SK-N-SH treated with all-trans-retinoic acid at 6 μM for 48 hours (cell line): Measurements from ENCODE around the gene CEP290.
A peak's percentile ranks its signal among the peaks of the same experiment; 100 is the strongest.

Source experiments
- ATAC-seq: fragments of 200-7000 bp; cut with Tn5 transposase; 3 replicates; pipeline ENCODE4 v1.9.1; 2020; ENCODE audit warnings: mild to moderate bottlenecking, moderate library complexity
- ARNTL ChIP-seq: fragments of 450-650 bp; formaldehyde crosslinking; IDR thresholded peaks from 2 replicates; pipeline ENCODE4 v1.5.0; 2020; ENCODE audit warnings: low read depth, mild to moderate bottlenecking, moderate library complexity, borderline replicate concordance
- BACH2 ChIP-seq: fragments of 250-450 bp; sonication (Bioruptor Pico); IDR thresholded peaks from 2 replicates; pipeline ENCODE4 v1.9.0; 2021; ENCODE audit warnings: mild to moderate bottlenecking, borderline replicate concordance
- ESRRG ChIP-seq: fragments of 250-450 bp; sonication (Bioruptor Pico); IDR thresholded peaks from 2 replicates; pipeline ENCODE4 v1.6.1; 2021; ENCODE audit warnings: mild to moderate bottlenecking
- GLIS3 ChIP-seq: fragments of 250-450 bp; sonication (Bioruptor Pico); IDR thresholded peaks from 2 replicates; pipeline ENCODE4 v1.5.0; 2020; ENCODE audit warnings: mild to moderate bottlenecking, moderate library complexity
- ISL1 ChIP-seq: fragments of 250-450 bp; sonication (Bioruptor Pico); IDR thresholded peaks from 2 replicates; pipeline ENCODE4 v2.1.2; 2022; ENCODE audit warnings: mild to moderate bottlenecking, moderate library complexity
- OSR1 ChIP-seq: fragments of 250-450 bp; sonication (Bioruptor Pico); IDR thresholded peaks from 2 replicates; pipeline ENCODE4 v1.8.0; 2022; ENCODE audit warnings: moderate library complexity, mild to moderate bottlenecking, inconsistent platforms
- PATZ1 ChIP-seq: fragments of 250-450 bp; sonication (Bioruptor Pico); IDR thresholded peaks from 2 replicates; pipeline ENCODE4 v1.8.0; 2020; ENCODE audit warnings: mild to moderate bottlenecking, moderate library complexity, borderline replicate concordance
- PPARA ChIP-seq: fragments of 250-450 bp; sonication (Bioruptor Pico); IDR thresholded peaks from 2 replicates; pipeline ENCODE4 v1.5.0; 2020; ENCODE audit warnings: mild to moderate bottlenecking, borderline replicate concordance
- RARB ChIP-seq: fragments of 250-450 bp; sonication (Bioruptor Pico); IDR thresholded peaks from 2 replicates; pipeline ENCODE4 v1.8.0; 2021; ENCODE audit warnings: mild to moderate bottlenecking, moderate library complexity
- SNAI2 ChIP-seq: fragments of 250-450 bp; sonication (Bioruptor Pico); IDR thresholded peaks from 2 replicates; pipeline ENCODE4 v1.5.0; 2020; ENCODE audit warnings: mild to moderate bottlenecking, moderate library complexity
- TCF4 ChIP-seq: fragments of 250-450 bp; sonication (Bioruptor Pico); IDR thresholded peaks from 2 replicates; pipeline ENCODE4 v1.8.0; 2021; ENCODE audit warnings: mild to moderate bottlenecking, moderate library complexity, borderline replicate concordance
- TOX ChIP-seq: fragments of 250-450 bp; sonication (Bioruptor Pico); IDR thresholded peaks from 2 replicates; pipeline ENCODE4 v1.8.0; 2021; ENCODE audit warnings: mild to moderate bottlenecking, moderate library complexity, borderline replicate concordance
- ZC3H10 ChIP-seq: fragments of 250-450 bp; sonication (Bioruptor Pico); IDR thresholded peaks from 2 replicates; pipeline ENCODE4 v1.5.1; 2021; ENCODE audit warnings: mild to moderate bottlenecking, moderate library complexity
- ZFP3 ChIP-seq: fragments of 250-450 bp; sonication (Bioruptor Pico); IDR thresholded peaks from 2 replicates; pipeline ENCODE4 v1.5.0; 2020; ENCODE audit warnings: mild to moderate bottlenecking, moderate library complexity
- ZFP30 ChIP-seq: fragments of 450-650 bp; formaldehyde crosslinking; IDR thresholded peaks from 2 replicates; pipeline ENCODE4 v1.5.0; 2022; ENCODE audit warnings: mild to moderate bottlenecking, moderate library complexity
- ZNF565 ChIP-seq: fragments of 450-650 bp; formaldehyde crosslinking; conservative IDR thresholded peaks from 2 replicates; pipeline ENCODE4 v1.5.0; 2020; ENCODE audit warnings: low read depth, mild to moderate bottlenecking, moderate library complexity
- ZNF8 ChIP-seq: fragments of 450-650 bp; formaldehyde crosslinking; IDR thresholded peaks from 2 replicates; pipeline ENCODE4 v1.5.0; 2020; ENCODE audit warnings: mild to moderate bottlenecking, moderate library complexity
- TF ChIP-seq, protein P1 (sequence below): fragments of 250-450 bp; sonication (Bioruptor Pico); IDR thresholded peaks from 2 replicates; pipeline ENCODE4 v1.8.0; 2021; ENCODE audit warnings: low read depth, mild to moderate bottlenecking, moderate library complexity, borderline replicate concordance
- TF ChIP-seq, protein P2 (sequence below): fragments of 250-450 bp; sonication (Bioruptor Pico); IDR thresholded peaks from 2 replicates; pipeline ENCODE4 v1.5.1; 2021; ENCODE audit warnings: mild to moderate bottlenecking, moderate library complexity
- TF ChIP-seq, protein P3 (sequence below): fragments of 250-450 bp; sonication (Bioruptor Pico); IDR thresholded peaks from 2 replicates; pipeline ENCODE4 v1.5.1; 2020; ENCODE audit warnings: low read depth, mild to moderate bottlenecking, moderate library complexity

CEP290 gene

DNA sequence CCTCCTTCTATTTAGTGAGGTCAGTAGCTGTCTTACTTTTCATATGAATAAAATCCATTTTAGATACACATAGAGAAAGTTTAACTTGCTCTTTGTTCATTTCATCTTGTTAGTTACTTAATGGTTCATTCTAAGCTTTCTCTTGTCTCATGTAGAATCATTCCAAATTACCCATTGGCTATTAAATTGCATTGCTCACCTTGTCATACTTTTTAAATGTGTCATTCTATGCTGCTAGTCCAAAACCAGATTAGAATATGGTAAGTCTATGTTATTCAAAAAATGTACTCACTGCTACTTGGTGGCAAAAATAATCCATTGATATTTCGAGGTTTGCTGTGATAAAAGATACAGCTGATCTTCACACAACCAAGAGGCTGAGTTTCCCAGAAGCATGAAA, 115.7 kb downstream of the CEP290 start:
- no peak for ATAC-seq
- TF ChIP-seq ZNF8 (CRISPR knock-in tag) (no peak), OSR1 (CRISPR knock-in tag) (no peak), BACH2 (no peak)
- TF ChIP-seq, protein P1, sequence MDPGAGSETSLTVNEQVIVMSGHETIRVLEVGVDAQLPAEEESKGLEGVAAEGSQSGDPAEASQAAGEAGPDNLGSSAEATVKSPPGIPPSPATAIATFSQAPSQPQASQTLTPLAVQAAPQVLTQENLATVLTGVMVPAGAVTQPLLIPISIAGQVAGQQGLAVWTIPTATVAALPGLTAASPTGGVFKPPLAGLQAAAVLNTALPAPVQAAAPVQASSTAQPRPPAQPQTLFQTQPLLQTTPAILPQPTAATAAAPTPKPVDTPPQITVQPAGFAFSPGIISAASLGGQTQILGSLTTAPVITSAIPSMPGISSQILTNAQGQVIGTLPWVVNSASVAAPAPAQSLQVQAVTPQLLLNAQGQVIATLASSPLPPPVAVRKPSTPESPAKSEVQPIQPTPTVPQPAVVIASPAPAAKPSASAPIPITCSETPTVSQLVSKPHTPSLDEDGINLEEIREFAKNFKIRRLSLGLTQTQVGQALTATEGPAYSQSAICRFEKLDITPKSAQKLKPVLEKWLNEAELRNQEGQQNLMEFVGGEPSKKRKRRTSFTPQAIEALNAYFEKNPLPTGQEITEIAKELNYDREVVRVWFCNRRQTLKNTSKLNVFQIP (CRISPR knock-in tag): no peak
- TF ChIP-seq, protein P2, sequence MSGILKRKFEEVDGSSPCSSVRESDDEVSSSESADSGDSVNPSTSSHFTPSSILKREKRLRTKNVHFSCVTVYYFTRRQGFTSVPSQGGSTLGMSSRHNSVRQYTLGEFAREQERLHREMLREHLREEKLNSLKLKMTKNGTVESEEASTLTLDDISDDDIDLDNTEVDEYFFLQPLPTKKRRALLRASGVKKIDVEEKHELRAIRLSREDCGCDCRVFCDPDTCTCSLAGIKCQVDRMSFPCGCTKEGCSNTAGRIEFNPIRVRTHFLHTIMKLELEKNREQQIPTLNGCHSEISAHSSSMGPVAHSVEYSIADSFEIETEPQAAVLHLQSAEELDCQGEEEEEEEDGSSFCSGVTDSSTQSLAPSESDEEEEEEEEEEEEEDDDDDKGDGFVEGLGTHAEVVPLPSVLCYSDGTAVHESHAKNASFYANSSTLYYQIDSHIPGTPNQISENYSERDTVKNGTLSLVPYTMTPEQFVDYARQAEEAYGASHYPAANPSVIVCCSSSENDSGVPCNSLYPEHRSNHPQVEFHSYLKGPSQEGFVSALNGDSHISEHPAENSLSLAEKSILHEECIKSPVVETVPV (CRISPR knock-in tag): no peak

GRCh38 chr12:88017964-88018363, 123.9 kb downstream of the CEP290 start:
- ATAC-seq: no peak
- TF ChIP-seq GLIS3 (no peak), ZFP30 (CRISPR knock-in tag) (no peak), BACH2 (no peak), TCF4 (no peak), ZNF565 (CRISPR knock-in tag) (no peak), ZFP3 (no peak), RARB (CRISPR knock-in tag) (no peak), TOX (CRISPR knock-in tag) (no peak)
- TF ChIP-seq, protein P3, sequence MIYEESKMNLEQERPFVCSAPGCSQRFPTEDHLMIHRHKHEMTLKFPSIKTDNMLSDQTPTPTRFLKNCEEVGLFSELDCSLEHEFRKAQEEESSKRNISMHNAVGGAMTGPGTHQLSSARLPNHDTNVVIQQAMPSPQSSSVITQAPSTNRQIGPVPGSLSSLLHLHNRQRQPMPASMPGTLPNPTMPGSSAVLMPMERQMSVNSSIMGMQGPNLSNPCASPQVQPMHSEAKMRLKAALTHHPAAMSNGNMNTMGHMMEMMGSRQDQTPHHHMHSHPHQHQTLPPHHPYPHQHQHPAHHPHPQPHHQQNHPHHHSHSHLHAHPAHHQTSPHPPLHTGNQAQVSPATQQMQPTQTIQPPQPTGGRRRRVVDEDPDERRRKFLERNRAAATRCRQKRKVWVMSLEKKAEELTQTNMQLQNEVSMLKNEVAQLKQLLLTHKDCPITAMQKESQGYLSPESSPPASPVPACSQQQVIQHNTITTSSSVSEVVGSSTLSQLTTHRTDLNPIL (CRISPR knock-in tag): no peak

- peak; percentile 27; the same call in 1 of the 2 replicates for TF ChIP-seq TCF4
- TF ChIP-seq, protein P3 (CRISPR knock-in tag): no peak
- peak; percentile 84 for TF ChIP-seq ISL1 (CRISPR knock-in tag)
- ATAC-seq: no peak; the same call in 2 of the 3 replicates
Observed at GRCh38 chr12:88015825-88016224, 126.1 kb downstream of the CEP290 start.

DNA sequence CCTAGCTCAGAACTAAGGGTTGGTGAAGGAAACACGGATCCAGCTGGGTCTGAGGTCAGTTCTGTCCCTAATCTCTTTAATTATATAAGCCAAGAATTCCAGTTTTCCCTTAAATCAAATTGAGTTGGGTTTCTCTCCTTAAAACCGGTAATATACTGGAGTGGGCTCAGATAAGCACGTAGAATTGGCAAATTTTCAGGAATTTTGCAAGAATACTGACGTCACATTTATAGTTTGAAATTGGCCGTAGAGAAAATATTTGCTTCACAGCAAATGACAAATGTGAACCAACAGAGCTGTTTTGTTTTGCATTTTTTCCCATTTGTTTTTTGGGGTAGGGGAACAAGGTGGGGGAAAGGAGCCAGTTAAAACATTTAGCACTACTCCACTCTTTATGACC, 130.1 kb downstream of the CEP290 start:
- ATAC-seq: no peak
- TF ChIP-seq ISL1 (CRISPR knock-in tag) (0 out of 2 replicates have a peak, but pooled peaks have one; percentile 27), BACH2 (no peak), PPARA (CRISPR knock-in tag) (no peak), TCF4 (no peak)

DNA sequence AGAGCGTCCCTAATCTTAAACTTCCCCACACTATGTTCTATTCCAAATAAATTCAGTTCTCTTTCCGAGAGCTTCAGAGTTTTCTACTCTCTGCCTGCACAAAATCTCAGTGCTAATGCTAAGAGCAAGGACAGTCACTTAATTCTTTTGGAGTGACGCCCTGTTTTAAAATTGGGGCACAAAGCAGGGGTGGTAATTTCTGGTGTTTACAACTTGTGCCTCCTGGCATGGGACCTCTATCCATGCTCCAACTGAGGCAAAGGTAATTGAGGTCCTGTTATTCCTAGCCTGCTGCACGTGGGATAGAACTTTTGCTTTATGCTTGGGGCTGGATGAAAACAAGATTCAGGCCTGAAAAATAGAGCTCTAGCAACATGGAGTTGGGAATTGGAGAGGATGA, 135.5 kb downstream of the CEP290 start:
- ATAC-seq: no peak
- TF ChIP-seq ZFP3: no peak
- no peak for TF ChIP-seq TCF4
- TF ChIP-seq ZNF8 (CRISPR knock-in tag): no peak
- no peak for TF ChIP-seq TOX (CRISPR knock-in tag)
- TF ChIP-seq RARB (CRISPR knock-in tag): no peak
- no peak for TF ChIP-seq ZNF565 (CRISPR knock-in tag)
- no peak for TF ChIP-seq ARNTL (CRISPR knock-in tag)
- TF ChIP-seq, protein P1 (CRISPR knock-in tag): no peak
- no peak for TF ChIP-seq PATZ1 (CRISPR knock-in tag)
- TF ChIP-seq ESRRG: no peak
- TF ChIP-seq PPARA (CRISPR knock-in tag): no peak
- TF ChIP-seq, protein P3 (CRISPR knock-in tag): no peak
- TF ChIP-seq ZC3H10 (CRISPR knock-in tag): no peak
- TF ChIP-seq SNAI2 (CRISPR knock-in tag): no peak
